Hematopoietic multipotent progenitor cell treated with erythropoietin and hydrocortisone succinate and interleukin-3 and kit ligand, for 15 days (in vitro differentiated cells): ENCODE results near the gene TBC1D22B.
A peak's percentile ranks its signal among the peaks of the same experiment; 100 is the strongest.

Source experiments
- DNase-seq: peaks from one replicate; pipeline ENCODE4 v3.0.0-alpha.2; 2015; ENCODE audit warnings: low spot score

TBC1D22B gene

DNA sequence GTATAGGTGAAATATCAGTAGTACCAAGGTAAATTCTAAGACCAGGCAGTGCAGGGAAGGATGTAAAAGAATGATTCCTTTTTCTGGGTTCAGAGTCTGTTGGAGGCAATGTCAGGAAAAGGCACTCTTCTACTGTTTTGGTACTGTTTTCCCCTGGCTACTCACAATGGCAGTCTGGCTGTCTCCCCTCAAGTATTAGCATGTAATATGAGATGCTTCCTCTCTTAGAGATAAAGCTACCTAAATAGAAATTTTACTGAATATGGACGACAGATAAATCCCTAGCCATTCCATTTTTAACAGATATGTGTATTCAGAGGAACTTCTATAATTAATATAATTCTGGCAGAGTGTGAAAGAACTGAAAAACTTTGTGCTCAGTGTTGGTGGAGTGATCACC lies 99.7 kb downstream of the TBC1D22B start:
- no peak for DNase-seq

DNA sequence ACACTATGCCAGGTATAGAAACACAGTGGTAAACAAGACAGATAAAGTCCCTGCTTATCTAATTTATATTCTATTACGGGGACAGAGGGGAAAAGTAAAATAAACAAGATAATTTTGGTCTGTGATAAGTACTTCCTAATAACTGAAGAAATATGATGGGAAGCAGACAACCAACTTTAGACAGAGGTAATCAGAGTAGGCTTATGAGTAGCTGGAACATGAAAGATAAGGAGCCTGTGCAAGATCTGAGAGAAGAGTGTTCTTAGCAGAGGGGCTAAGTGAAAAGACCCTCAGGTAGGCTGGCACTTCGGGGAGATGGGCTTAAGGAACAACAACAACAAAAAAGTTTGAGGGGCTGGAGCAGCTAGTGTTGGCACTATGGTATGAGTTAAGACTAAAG lies 100.3 kb downstream of the TBC1D22B start:
- DNase-seq: no peak

DNA sequence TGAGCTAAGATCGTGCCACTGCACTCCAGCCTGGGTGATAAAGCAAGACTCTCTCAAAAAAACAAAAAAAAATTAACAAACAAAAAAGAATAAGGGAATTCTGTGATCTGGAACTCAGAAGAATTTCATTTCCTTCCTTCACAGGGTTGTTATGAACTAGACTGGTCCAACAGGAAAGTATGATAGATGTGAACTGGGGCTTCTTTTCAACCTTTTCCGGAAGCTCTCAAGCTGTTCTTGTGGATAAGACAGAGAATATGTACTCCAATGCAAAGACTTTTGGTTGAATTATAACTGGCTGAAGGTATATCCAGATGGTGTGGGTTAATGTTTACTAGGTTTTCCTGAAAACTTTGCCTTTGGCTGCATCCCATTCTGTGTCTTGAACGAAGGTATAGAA lies 101.5 kb downstream of the TBC1D22B start:
- DNase-seq: no peak

DNA sequence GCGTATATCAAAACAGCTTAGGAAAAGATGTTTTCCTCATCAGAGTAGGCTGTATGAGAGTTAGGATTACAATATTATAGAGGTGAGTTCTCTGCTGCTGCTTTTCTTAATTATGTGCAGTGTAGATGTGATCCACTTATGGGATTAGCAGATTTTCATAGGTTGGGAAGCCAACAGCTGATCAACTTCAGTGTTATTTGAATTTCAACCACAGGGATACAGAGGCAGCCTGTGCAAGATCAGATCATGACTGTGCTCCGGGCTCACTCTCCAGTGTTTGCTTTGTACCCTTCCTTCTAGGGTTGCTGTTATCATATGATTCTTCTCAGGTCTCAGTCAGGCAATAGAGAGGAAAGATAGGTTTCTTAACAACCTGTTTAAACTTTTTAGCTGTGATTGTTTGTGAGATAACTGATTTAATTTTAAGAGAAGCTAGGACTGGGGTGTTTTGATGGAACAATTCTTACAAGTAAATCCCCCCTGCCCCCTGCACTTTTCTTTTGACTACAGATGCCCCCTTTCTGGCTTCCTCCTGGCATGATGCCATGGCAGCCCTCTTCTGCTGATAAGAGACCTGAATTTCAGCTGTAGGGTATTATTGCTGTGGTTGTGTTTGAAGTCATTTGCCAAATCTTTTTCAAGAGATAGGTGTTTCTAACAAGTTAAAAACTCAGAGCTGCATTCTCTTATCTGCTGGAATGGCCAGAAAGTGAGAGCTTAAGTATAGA lies 104.7 kb downstream of the TBC1D22B start:
- no peak for DNase-seq

DNA sequence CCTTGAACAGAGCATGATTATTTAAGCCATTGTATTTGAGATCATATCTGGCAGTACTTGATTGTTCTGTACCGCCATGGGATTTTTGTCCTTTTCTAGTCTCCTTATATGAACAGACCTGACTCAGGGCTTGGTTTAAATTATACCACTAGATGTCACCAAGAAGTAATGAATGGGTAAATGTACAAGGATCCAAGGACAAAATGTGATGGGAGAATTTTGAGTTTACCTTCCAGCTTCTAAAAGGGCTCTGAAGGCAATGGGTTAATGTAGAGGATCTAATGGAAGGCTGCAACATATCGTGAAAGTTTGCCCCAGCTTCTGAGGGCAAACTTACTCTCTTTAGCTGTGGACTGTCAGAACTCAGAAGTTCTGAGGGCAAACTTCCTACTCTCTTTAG lies 108.2 kb downstream of the TBC1D22B start:
- peak; percentile 29 for DNase-seq

DNA sequence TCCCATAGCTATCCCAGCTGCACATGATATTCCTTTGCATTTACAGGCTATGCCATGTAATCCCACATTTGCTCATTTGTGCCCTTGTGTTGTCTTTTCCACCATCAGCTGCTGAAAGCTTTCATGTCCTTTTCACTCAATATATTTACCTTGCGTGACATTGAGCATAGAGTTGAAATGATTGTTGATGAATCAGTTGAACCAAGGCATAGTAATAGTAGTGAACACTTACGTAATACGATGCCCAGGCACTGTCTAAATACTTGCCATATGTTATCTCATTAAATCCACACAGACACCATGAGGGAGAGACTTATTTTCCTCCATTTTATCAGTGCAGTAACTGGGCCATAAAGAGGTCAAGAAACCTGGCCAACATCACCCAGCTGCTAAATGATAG lies 109.3 kb downstream of the TBC1D22B start:
- no peak for DNase-seq

DNA sequence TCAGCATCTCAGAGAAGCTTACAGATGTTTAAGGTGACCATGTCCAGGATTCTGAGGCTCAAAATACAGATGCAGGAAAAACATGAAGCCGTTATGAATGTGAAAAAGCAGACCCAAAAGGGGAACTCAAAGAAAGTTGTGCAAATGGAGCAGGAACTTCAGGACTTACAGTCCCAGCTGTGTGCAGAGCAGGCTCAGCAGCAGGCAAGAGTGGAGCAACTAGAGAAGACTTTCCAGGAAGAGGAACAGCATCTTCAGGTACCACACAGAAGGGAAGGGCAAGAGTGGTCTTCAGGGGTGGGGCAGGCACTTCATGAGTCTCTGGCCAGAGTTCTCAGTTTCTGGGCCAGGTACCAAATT lies 111.4 kb downstream of the TBC1D22B start:
- DNase-seq: no peak

DNA sequence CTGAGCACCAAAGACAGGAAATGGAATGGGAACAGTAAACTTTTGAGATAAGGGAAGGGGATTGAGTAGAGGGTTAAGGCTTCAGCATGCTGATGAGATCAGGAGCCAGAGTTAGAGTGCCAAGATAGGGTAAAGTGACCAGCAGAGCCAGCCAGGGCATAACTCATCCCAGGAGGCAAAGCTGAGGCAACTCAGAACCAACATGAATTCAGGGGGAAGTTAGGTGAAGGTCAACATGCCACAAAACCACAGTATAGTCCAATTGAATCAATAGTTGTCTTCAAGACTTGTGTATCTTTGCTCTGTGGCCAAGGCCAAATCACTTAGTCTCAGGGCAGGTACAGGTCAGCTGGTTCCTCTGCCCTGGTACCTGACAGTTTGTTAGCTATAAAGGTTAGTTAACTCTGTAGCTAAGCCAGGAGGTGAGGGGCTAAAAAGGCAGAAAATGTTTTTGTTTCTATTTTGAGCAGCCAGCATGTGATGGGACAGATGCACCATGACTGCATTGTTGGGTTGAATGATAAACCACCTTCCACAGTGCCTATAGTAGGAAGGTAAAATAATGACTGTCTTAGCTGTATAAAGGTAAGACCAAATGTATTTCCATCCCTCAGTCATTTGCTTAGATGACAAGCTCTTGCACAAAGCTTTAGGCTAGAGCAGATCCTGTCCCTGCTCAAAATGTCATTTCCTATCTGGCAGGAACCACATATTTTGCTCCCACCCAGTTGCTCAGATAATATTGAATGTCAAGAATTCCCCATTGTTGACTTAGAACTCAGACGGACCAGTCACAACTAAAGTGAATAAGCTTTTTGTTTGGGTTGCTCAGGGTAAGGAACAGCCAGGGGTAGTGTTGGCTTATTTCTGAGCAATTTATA lies 112.0 kb downstream of the TBC1D22B start:
- no peak for DNase-seq

DNA sequence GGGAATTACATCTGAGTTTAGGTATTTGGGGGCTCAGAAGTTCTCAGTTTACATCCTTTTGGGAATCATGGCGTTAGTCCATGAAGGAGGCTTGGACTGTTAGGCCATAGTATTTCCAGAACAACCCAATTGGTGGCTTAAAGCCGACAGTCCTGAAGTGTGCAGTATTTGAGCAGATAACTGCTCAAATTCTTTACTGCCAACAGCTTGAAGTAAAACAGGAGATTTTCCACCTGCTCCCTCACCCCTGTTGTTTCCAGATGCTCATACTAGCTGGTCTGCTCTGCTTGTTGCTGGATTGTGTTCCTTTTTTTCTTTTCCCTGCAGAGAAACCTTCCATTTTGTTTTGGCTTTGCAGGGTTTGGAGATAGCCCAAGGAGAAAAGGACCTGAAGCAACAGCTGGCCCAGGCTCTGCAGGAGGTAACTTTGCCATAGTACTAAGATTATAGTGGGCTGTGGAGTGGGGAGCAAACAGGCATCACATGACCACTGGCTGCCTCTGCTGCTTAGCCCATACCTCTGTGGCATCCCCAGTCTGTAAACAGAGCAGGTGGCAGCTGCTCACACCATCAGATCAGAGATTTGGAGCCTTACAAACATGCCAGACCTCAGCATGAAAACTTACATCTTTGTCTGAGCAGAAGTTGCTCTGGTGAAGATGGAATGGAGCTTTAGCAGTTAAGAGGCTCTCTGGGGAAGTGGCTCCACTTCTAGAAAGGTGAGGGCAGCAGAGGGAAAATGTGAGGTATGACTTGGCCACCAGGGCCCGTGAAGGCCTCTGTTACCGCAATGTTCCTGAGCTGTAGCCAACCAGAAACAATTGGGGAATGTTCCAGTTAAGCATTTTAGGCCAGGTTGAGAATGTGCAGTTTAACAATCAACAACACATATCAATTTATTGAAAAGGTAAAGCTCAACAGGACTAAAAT lies 113.8 kb downstream of the TBC1D22B start:
- DNase-seq: no peak

DNA sequence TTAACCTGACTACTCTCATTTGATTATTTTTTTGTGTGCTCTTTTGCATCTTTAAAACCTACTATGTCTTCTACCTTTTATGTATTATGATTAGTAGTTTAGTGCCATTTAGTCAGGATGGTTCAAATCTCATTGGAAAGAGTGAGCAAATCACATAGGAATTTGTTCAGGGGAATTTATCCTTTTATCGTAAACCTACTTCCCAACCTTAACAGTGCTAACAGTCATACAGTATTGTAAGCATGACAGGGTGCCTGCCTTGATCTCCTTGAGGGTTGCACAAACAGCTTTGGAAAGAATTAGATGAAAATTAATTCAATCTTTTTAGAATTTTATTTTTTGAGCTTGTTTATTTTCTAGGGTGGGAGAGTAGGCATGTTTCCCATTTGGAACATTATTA lies 114.5 kb downstream of the TBC1D22B start:
- no peak for DNase-seq

DNA sequence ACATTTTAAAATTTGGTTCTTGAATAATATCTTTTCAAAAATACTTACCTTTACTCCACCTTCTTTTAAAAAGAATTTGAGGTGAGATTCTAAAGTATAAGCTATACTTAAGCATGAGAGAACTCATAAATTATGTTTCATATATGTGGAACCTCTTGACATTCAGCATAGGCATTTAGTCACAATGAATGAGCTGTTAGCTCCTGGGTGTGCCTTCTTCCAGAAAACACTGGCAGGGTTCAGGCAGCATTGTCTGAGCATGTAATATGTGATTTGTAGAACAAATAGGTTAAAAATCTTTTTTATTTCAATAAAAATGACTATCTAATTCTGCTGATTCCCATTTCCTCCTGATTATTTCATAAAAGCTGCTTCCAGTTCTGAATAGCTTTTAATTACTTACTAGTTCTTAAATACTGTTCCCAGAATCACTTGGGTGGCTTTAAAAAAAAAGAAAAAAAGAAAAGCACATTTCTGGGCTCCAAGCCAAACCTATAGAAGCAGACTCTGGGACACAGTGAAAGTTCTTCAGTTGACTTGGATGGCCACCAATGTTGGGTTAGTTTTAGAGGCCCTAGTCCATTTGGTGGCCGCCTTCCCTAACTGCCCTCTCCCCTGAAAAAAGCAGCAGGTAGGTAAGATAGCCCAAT lies 116.4 kb downstream of the TBC1D22B start:
- no peak for DNase-seq

DNA sequence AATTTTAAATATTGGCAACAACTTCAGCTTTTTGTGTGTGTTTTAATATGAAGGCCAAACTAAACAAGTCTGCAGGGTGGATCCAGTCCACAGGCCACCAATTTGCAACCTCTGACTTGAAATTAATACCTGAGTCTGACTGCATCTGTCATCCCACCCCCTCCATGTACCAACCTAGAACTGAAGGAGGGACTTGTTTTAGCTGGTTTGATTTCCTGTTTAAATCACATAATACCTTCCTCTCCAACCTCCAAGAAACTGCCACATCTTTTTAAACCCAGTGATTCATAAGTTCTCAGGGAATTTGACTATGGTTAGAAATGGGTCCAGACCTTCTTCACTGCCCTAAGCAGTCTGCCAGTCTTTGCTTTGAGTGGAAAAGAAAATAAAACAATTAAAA lies 117.8 kb downstream of the TBC1D22B start:
- no peak for DNase-seq

DNA sequence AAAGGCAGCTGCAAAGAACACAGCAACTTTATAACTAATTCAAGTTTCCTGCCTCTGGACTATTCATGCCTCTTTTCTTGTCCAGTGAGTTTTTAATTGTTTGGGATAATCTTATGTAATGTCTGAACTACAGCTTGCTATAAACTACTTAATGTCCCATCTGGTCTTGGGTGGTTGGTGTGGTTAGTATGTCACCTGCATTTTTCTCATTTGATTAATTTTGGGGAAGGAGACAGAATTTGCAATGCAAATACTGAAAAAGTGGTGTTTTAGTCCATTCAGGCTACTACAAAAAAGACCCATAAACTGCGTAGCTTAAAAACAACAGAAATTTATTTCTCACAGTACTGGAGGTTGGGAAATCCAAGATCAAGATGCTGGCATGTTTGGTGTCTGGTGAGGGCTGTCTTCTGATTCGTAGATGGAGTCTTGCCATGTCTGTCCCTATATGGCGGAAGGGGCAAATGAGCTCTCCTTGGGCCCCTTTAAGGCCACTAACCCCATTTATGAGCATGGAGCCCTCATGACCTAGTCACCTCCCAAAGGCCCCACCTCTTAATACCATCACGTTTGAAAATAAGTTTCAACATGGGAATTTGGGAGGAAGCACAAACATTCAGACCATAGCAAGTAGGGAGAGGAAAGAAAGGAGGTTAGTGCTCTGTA lies 118.6 kb downstream of the TBC1D22B start:
- DNase-seq: no peak

DNA sequence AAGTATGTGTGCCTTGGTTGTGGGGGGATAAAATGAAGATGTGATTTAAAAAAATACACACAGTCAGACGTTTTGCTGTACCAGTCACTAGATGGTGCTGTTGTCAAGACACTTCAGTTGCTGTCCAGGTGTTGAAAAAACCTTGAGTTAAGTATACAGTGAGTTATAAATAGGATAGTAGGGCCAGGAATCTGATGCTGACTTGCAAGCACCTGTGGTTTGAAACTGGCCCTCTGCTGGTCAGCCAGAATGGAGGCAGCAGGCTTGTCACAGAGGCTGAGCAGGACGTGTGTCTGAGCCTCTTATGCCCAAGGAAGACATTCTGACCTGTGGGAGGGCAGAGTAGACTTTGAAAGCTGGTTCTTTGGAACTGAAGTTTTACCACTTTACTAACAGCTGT lies 124.0 kb downstream of the TBC1D22B start:
- DNase-seq: peak; percentile 77
